IPS DF 6.9 (cell line): ENCODE measurements around the gene TFF3.
"Not testable (repeated sequence)": the region's sequence is repeated elsewhere in the genome, so short reads cannot be mapped to it uniquely, and the experiment has no call there.

Source experiments
- DNase-seq: peaks from one replicate; pipeline ENCODE4 v3.0.0-alpha.2; 2013; ENCODE audit warnings: low read depth, low spot score
- H3K27ac ChIP-seq: one replicate; pipeline ENCODE4 v1.5.1; 2013; ENCODE audit warnings: low read length, control low read depth
- H3K27me3 ChIP-seq: 2 replicates; pipeline ENCODE4 v1.6.1; 2013; ENCODE audit warnings: mild to moderate bottlenecking, low read length; ENCODE audit not compliant: control insufficient read depth, insufficient read depth
- H3K36me3 ChIP-seq: 2 replicates; pipeline ENCODE4 v1.6.1; 2013; ENCODE audit warnings: low read length; ENCODE audit not compliant: control insufficient read depth, insufficient read depth
- H3K4me1 ChIP-seq: 2 replicates; pipeline ENCODE4 v1.6.1; 2013; ENCODE audit warnings: low read length; ENCODE audit not compliant: control insufficient read depth, insufficient read depth
- H3K4me3 ChIP-seq: 2 replicates; pipeline ENCODE4 v1.5.1; 2013; ENCODE audit warnings: mild to moderate bottlenecking, low read length
- H3K9me3 ChIP-seq: 2 replicates; pipeline ENCODE4 v1.6.1; 2013; ENCODE audit warnings: low read length, inconsistent platforms; ENCODE audit not compliant: control insufficient read depth, insufficient read depth
- WGBS: extraction: QIAGEN DNeasy Blood & Tissue Kit; methylation state at CpG from one replicate; pipeline ENCODE4 v1.1.7; 2013; ENCODE audit warnings: mixed read lengths, missing lambda C conversion rate; ENCODE audit not compliant: insufficient read length, insufficient coverage; 5-methylcytosine and 5-hydroxymethylcytosine counted together

TFF3 gene

DNA sequence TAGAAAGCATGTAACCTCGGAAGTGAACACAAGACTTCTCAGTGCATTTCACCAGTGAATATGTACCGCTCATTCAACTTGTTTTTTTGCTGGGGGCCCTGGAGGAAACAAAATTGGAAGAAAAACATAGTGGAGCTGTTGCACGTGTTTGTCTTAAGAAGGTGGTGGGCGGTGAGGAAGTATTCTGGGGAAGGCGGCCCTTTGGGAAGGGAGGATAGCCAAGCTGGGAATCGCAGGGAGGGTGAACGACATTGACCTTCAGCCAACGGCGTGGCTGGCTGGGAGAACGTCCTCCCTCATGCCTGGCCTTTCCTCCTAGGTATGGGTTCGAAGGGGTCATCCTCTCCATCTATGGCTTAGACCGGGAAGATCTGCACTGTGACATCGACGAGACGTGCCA lies 19.4 kb downstream of the TFF3 start:
- H3K27me3 ChIP-seq = no peaks in the 10 kb centered on the region
- no peaks in the 10 kb centered on the region for H3K9me3 ChIP-seq
- DNase-seq = no peak
- H3K4me1 ChIP-seq = peaks cover 2% of the 10 kb centered on the region
- no peak overlapping the region for H3K27ac ChIP-seq
- no CpG with 5 or more reads among the region's 15 CpGs for WGBS
- H3K36me3 ChIP-seq = no peaks in the 10 kb centered on the region
- H3K4me3 ChIP-seq = no peak overlapping the region

DNA sequence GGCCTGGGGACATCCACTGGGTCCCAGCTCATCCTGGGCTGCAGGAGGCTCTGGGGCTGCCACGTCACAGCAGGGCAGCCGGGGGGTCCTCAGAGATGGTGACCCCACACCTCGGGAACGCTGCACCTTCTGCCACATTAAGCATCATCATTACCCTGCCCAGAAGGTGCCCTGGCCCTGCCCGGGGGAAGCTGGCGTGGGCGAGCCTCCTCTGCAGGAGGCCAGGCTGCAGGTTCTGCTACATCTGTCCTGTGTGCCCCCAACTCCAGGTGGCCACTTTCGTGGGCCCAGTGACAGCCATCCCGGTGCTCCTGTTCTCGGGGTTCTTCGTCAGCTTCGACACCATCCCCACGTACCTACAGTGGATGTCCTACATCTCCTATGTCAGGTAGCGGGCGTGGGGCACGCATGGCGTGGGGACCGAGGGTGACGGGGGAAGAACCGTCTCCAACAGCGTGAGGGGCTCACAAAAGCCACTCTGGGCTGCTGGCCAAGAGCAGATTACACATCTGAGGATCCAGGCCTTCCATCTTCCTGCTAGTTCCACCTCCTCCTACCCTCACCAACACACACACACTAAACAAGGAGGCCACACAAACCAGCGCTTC lies 20.8 kb downstream of the TFF3 start:
- H3K36me3 ChIP-seq = no peaks in the 10 kb centered on the region
- no peak overlapping the region for H3K4me3 ChIP-seq
- no peak overlapping the region for H3K27ac ChIP-seq
- H3K27me3 ChIP-seq = no peaks in the 10 kb centered on the region
- whole genome bisulfite sequencing = no CpG with 5 or more reads among the region's 22 CpGs
- H3K9me3 ChIP-seq = no peaks in the 10 kb centered on the region
- peaks cover 2% of the 10 kb centered on the region for H3K4me1 ChIP-seq
- DNase-seq = no peak

DNA sequence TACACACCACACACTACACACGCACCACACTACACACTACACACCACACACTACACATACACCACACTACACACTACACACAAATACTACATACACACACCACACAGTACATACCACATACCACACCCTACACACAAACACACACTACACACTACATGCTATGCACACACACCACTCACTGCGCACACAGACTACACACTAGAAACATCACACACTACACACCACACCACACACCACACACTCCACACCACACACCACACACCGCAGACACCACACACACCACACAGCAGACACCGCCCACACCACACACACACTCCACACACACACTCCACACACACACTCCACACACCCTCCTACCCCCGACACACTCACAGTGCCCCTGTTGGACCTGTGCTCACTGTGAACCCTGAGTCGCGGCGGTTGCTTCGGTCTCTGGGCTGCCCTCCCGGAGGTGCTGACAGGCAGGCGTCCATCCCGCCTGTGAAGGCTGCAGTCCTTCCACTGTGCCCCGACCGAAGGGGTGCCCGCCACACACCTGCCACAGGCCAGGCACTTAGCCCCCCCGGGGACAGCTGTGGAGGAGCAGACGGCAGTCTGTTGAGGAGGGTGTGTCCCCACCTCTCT lies 21.4 kb downstream of the TFF3 start:
- no peaks in the 10 kb centered on the region for H3K36me3 ChIP-seq
- no peak overlapping the region for H3K27ac ChIP-seq
- H3K4me3 ChIP-seq = no peak overlapping the region
- DNase-seq = no peak
- H3K9me3 ChIP-seq = no peaks in the 10 kb centered on the region
- H3K4me1 ChIP-seq = peaks cover 2% of the 10 kb centered on the region
- 75% methylated on average over 4 of the region's 17 CpGs for WGBS
- H3K27me3 ChIP-seq = no peaks in the 10 kb centered on the region

DNA sequence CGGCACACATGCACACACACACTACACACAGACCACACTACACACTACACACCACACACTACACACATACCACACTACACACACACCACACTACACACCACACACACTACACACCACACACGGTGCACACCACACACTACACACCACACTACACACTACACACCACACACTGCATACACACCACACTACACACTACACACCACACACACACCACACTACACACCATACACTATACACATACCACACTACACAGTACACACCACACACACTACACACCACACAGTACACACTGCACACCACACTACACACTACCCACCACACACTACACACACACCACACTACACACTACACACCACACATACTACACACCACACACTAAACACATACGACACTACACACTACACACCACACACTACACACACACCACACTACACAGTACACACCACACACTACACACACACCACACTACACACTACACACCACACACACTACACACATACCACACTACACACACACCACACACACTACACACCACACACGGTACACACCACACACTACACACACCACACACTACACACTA lies 22.6 kb downstream of the TFF3 start:
- H3K9me3 ChIP-seq, H3K36me3 ChIP-seq, H3K27me3 ChIP-seq, DNase-seq, H3K27ac ChIP-seq, H3K4me3 ChIP-seq, H3K4me1 ChIP-seq: not testable (repeated sequence)
- 100% methylated on average over 3 of the region's 4 CpGs for WGBS

DNA sequence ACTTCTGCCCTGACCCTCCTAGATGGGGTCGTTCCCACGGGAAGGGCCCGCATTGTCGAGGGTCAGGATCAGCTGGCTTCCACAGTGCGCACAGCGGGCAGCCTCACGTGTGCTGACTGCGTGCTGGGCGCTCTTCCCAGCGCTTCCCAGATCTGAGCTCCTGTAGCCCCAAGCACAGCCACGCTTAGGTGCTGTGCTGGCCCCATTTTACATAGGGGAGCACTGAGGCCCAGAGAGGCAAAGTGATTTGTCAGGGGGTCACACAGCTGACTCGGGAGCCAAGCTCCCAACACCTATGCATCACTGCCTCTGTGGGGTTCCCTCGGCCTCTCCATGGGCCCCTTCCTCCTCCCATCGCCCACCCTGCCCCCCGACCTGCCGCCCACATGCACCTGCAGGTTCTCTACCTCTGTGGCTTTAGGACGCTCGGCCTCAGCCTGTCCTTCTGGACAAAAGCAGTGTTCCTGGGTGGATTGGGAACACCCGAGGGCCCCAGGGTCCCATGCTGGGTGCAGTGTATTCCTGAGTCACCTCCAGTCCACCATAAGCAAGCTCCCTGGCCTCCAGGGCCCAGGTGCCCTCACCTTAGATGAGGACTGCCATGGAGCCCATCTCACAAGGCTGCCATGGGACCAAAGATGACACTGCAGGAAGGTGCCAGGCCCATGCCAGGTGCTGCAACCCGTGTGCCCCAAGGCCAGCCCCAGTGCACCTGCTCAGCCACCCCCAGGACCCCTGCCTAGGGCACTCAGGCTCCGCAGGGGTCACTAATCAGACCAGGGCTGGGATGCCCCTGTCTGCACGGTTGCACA lies 23.3 kb downstream of the TFF3 start:
- Histone ChIP-seq H3K4me3 (no peak overlapping the region), H3K4me1 (no peaks in the 10 kb centered on the region; the same call in 1 of the 2 replicates), H3K27ac (no peak overlapping the region), H3K36me3 (no peaks in the 10 kb centered on the region), H3K27me3 (no peaks in the 10 kb centered on the region), H3K9me3 (no peaks in the 10 kb centered on the region)
- no CpG with 5 or more reads among the region's 22 CpGs for WGBS
- no peak for DNase-seq

DNA sequence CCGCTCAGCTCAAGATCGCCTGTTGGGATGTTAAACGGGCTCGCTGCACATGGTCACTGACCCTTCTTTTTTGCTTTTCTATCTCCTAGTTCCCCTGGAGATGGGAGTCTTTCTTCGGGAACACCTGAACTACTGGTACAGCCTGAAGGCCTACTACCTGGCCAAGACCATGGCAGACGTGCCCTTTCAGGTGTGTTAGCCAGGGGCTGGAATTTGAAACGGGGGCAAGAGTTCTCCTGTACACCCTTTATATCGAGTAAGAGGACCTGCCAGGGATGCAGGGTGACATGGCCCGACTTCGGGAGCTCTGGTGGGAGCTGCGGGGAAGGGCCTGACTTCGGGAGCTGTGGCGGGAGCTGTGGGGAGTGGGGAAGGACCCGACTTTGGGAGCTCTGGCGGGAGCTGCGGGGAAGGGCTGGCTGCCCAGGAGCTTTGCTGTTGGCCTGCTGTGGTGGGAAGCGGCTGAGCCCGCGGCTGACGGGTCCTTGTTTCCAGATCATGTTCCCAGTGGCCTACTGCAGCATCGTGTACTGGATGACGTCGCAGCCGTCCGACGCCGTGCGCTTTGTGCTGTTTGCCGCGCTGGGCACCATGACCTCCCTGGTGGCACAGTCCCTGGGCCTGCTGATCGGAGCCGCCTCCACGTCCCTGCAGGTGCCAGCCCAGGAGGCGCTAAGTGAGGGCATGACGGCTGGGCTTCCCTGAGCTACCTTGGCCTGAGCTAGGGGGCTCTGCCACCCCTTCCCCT lies 24.0 kb downstream of the TFF3 start:
- Histone ChIP-seq H3K4me1 (no peaks in the 10 kb centered on the region; the same call in 1 of the 2 replicates), H3K27me3 (no peaks in the 10 kb centered on the region), H3K9me3 (no peaks in the 10 kb centered on the region), H3K36me3 (no peaks in the 10 kb centered on the region), H3K27ac (no peak overlapping the region), H3K4me3 (no peak overlapping the region)
- DNase-seq = no peak
- no CpG with 5 or more reads among the region's 35 CpGs for WGBS

DNA sequence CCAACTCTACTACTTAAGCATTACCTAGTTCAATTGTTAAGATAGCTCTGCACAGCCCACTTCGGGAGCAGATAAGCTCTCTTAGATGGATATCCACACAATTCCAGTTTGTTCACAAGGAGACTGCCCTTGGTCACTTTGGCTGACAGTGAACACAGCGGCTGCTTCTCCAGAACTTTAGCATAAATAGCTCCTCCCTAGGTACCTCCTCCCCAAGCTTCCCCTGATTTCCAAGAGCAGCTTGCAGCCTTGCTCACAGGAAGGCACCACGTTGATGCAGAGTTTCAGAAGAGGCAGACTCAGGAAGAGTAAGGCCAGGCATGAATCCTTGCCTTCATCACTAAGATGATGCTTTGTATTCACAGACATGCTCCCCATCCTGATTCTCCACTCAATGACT lies 24.7 kb downstream of the TFF3 start:
- no peak overlapping the region for H3K27ac ChIP-seq
- no peaks in the 10 kb centered on the region for H3K36me3 ChIP-seq
- H3K4me1 ChIP-seq = no peaks in the 10 kb centered on the region; the same call in 1 of the 2 replicates
- no CpG with 5 or more reads among the region's 3 CpGs for WGBS
- DNase-seq = no peak
- H3K4me3 ChIP-seq = no peak overlapping the region
- no peaks in the 10 kb centered on the region for H3K9me3 ChIP-seq
- no peaks in the 10 kb centered on the region for H3K27me3 ChIP-seq

DNA sequence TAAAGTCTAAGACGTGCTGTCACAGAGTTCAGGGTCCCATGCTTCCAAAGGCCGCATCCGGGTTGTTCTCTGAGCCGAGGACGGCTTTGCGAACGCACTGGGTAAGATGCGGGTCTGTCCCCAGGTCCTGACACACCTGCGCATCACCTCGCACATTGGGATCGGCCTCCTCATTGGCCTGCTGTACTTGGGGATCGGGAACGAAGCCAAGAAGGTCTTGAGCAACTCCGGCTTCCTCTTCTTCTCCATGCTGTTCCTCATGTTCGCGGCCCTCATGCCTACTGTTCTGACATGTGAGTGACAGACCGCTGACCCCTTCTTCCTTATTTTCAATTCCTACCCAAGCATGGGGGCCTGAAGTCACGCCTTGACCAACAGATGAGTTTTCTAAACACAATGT lies 25.3 kb downstream of the TFF3 start:
- Histone ChIP-seq H3K4me1 (no peaks in the 10 kb centered on the region; the same call in 1 of the 2 replicates), H3K27ac (no peak overlapping the region), H3K9me3 (no peaks in the 10 kb centered on the region), H3K36me3 (no peaks in the 10 kb centered on the region), H3K4me3 (no peak overlapping the region), H3K27me3 (no peaks in the 10 kb centered on the region)
- DNase-seq = no peak
- no CpG with 5 or more reads among the region's 18 CpGs for WGBS

DNA sequence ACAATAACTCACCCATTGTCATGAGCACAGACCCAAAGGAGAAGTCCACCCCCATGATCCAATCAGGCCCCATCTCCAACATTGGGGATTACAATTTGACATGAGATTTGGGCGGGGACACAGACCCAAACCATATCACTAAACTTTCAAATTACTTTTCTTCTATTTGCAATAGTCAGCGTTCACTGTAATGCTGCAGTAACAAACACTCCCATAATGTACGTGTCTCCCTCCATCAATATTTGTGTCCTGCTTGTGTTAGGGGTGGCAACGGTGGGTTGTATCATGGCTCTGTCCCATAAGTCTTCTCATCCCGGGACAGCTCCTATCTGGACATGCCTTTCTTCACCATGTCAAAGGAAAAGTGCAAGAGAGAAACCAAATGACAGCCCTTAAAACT lies 26.2 kb downstream of the TFF3 start:
- Histone ChIP-seq H3K27ac (no peak overlapping the region), H3K9me3 (no peaks in the 10 kb centered on the region), H3K4me1 (no peaks in the 10 kb centered on the region; the same call in 1 of the 2 replicates), H3K36me3 (no peaks in the 10 kb centered on the region), H3K4me3 (no peak overlapping the region), H3K27me3 (no peaks in the 10 kb centered on the region)
- WGBS = 100% methylated on average over 1 of the region's 5 CpGs
- no peak for DNase-seq
